ENCODE measurements around the gene ADAM17. TPM values are rescaled to one million over a fixed set of nuclear protein-coding genes. Genes with fewer than 3 reads are reported as not detected.

The ADAM17 gene
- total and polyA plus RNA-seq, 2 of the 8 experiments (the other 6 are each of a cell fraction or from before 2014, with no cell fraction given) = 6.5 to 23.5 TPM

DNA sequence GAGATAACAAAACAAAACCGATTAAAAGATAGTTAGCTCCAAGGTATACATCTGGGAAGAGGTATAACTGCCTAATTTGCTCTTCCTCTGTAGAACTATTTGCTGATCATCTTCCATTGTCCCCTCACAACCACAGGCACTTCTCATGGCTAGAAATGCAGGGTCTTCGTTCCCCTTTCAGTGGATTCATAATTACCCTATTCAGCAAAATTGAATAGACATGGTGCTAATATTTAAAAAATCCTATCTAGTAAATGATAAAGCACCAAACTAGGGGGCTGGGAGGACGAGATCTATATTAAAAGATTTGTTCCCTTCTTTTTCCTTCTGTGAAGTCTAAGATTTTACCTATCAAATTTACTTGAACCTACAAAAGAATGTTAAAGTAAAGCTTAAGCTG is 30.8 kb upstream of the ADAM17 start:
- H3K4me3 ChIP-seq (ENCODE audit: extremely low read depth in 1 of 4, insufficient read depth in 2 of 4, low read depth in 3 of 4, low read length in 4 of 4) = no peak overlapping the region
- no peak overlapping the region for H3K23ac ChIP-seq (ENCODE audit: insufficient read length)
- no peaks in the 10 kb centered on the region for H3K23me2 ChIP-seq (ENCODE audit: low read depth, low read length)
- no peaks in the 10 kb centered on the region for H3K4me1 ChIP-seq (replicated peaks in 1 of 4; ENCODE audit: control insufficient read depth in 3 of 4, insufficient read depth in 4 of 4, low read length in 3 of 4)
- POLR2A ChIA-PET (ENCODE audit: partially characterized antibody) = interaction anchor here (1.4 to 1.9 kb wide), 2 partner anchors 31 to 44 kb away, joined by 3 to 4 read pairs; partner anchors contain the start of genes ADAM17 and YWHAQ
- H3K27me3 ChIP-seq (replicated peaks in 1 of 4; ENCODE audit: control insufficient read depth in 3 of 4, extremely low read depth in 1 of 4, insufficient read depth in 3 of 4, low read length in 3 of 4) = no peaks in the 10 kb centered on the region
- no peak overlapping the region for H3K56ac ChIP-seq (replicated peaks; ENCODE audit: insufficient read length, low read depth, low read length)
- DNase-seq (ENCODE audit: low read depth in 1 of 2, low spot score in 2 of 2) (no peak), FAIRE-seq (no peak)
- 84% methylated on average over 3 of the region's 3 CpGs; no CpG with 5 or more reads in 1 of the 2 experiments for WGBS, 2 experiments (ENCODE audit: extremely low coverage in 1 of 2, insufficient coverage in 1 of 2, insufficient read length in 1 of 2, insufficient replicate concordance in 2 of 2, low coverage in 1 of 2, low lambda C conversion rate in 2 of 2, missing lambda C conversion rate in 1 of 2)
- H2BK20ac ChIP-seq (ENCODE audit: low read length) = no peak overlapping the region
- H3K18ac ChIP-seq (ENCODE audit: extremely low read depth, low read length) = no peak overlapping the region
- no peak overlapping the region for H2AK5ac ChIP-seq (ENCODE audit: low read depth, low read length)
- TF ChIP-seq TAF1 (IDR thresholded peaks at IDR 0.05; ENCODE audit: low read depth, low read length) = no peak
- no peak for TF ChIP-seq CHD2 (IDR thresholded peaks at IDR 0.05; ENCODE audit: low read length)
- no peak overlapping the region for H3K9ac ChIP-seq (replicated peaks in 1 of 4; ENCODE audit: extremely low read depth in 1 of 4, low read depth in 3 of 4, low read length in 3 of 4)
- peaks cover 5 to 67% (median 39%) of the 10 kb centered on the region in 4 experiments for H3K36me3 ChIP-seq (ENCODE audit: control insufficient read depth in 2 of 4, insufficient read depth in 4 of 4, low read length in 3 of 4)
- H3K79me2 ChIP-seq (ENCODE audit: control insufficient read depth in 1 of 2, insufficient read depth in 2 of 2, low read length in 2 of 2) = peaks cover 0 to 21% of the 10 kb centered on the region in 2 experiments; a peak in 3 of 4 replicates
- no peaks in the 10 kb centered on the region for H3K9me3 ChIP-seq (ENCODE audit: insufficient read depth in 2 of 2, low read depth in 1 of 2, low read length in 1 of 2)
- peaks cover 2% of the 10 kb centered on the region in 2 experiments for H4K20me1 ChIP-seq (replicated peaks in 1 of 2; ENCODE audit: control insufficient read depth in 1 of 2, insufficient read depth in 2 of 2, low read length in 2 of 2)
- H3K79me1 ChIP-seq (ENCODE audit: low read depth, low read length) = no peaks in the 10 kb centered on the region
- H3K14ac ChIP-seq (ENCODE audit: insufficient read length) = no peak overlapping the region
- no peak overlapping the region for H2BK5ac ChIP-seq (ENCODE audit: low read depth, low read length)
- H2BK15ac ChIP-seq (ENCODE audit: low read length) = no peak overlapping the region
- H2AFZ ChIP-seq (ENCODE audit: low read length) = no peak overlapping the region
- H4K8ac ChIP-seq (ENCODE audit: extremely low read depth, insufficient read depth, low read length) = no peak overlapping the region
- H4K91ac ChIP-seq (replicated peaks; ENCODE audit: insufficient read length, low read length) = no peak overlapping the region
- H3K4ac ChIP-seq (replicated peaks; ENCODE audit: insufficient read length, low read depth, low read length) = no peak overlapping the region
- no peak overlapping the region for H3K27ac ChIP-seq (ENCODE audit: low read depth, low read length)
- H4K5ac ChIP-seq (ENCODE audit: insufficient read length, low read depth, low read length) = no peak overlapping the region
- no peak overlapping the region for H2BK120ac ChIP-seq (replicated peaks; ENCODE audit: low read depth, low read length)
- H3K4me2 ChIP-seq (ENCODE audit: insufficient read depth in 1 of 2, low read depth in 2 of 2, low read length in 2 of 2) = no peak overlapping the region
- CTCF ChIA-PET (ENCODE audit: partially characterized antibody) = interaction anchor here (0.5 to 1.6 kb wide), 3 partner anchors 22 to 202 kb away, joined by 3 to 5 read pairs (median 3); no protein-coding TSS in a partner anchor
- H2BK12ac ChIP-seq (ENCODE audit: low read depth, low read length) = no peak overlapping the region

All from H1 (cell line).